Fibroblast of skin of back (primary cell): Measurements from ENCODE around the gene COTL1.
"Not testable (repeated sequence)": the region's sequence is repeated elsewhere in the genome, so short reads cannot be mapped to it uniquely, and the experiment has no call there.

Experiments used
- DNase-seq: peaks from one replicate; pipeline ENCODE4 v3.0.0-alpha.2; 2013

Gene COTL1

GRCh38 chr16:84567286-84567962, 50.5 kb downstream of the COTL1 start:
- DNase-seq: no peak

DNA sequence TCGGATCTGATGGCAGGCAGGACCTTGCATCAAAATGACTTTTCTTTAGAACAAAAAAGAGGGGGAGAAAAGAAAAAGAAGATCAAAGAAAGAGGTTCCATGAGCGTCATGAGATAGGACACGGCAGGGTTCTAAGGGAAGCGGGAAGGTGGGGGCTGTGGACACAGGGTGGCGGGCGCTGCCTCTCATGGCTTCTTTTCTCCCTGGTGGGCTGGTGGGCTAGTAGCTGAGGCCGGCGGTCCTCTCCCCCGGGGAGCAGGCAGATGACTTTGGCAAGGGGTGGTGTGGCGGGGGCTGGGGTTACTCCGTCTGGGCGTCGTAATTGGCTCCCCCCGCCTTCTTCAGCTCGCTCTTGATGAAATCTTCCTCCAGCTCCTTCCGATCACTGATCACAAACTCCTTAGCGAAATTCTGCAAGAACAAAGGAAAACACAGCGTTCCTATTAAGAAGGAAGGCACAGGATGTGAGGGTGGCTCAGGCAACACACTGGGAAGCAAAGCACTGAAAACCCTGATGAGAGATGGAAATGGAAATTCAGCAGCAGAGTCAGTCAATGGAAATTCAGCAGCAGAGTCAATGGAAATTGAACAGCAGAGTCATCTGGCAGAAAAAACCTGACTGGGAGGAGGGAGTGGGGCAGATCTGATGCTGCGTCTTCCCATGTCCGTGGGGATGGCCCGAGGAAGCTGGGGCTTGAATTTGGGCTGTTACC, 51.2 kb downstream of the COTL1 start:
- DNase-seq: no peak

DNA sequence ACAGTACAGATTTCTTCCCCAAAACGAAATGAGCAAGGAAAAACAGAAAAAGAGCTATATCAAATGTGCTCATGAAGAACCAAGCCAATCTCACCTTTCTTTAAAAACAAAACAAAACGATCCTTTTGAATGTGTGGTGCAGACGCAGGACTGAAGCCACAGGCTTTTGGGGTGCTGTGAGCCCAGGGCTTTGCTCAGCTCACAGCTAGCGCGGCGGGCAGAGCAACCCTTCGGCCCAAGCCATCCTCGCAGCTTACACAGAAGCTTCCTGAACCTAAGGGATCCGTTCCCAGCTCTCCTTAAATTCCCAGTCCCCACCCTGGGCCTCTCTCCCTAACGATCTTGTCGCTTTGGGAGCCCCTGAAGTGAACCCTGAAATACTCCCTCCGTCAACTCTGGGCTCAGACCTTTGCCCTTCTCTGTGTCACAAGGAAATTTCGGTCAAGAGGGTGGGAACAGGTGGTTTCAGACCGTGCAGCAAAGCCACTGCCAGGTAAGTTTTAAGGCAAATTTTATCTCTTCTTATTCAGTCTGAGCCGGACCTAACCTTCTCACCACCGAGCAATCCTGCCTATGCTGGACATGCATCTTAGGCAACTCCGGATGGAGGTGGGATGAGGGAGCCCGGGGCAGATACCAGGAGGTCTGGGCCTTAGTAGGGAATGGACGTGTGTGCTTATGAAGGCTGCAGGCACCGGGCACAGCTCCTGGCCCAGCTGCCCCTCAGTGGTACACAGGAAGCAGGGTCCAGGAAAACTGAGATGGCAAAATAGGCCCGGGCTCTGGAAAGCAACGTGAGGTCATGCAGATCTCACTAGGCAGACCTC, 52.0 kb downstream of the COTL1 start:
- no peak for DNase-seq

DNA sequence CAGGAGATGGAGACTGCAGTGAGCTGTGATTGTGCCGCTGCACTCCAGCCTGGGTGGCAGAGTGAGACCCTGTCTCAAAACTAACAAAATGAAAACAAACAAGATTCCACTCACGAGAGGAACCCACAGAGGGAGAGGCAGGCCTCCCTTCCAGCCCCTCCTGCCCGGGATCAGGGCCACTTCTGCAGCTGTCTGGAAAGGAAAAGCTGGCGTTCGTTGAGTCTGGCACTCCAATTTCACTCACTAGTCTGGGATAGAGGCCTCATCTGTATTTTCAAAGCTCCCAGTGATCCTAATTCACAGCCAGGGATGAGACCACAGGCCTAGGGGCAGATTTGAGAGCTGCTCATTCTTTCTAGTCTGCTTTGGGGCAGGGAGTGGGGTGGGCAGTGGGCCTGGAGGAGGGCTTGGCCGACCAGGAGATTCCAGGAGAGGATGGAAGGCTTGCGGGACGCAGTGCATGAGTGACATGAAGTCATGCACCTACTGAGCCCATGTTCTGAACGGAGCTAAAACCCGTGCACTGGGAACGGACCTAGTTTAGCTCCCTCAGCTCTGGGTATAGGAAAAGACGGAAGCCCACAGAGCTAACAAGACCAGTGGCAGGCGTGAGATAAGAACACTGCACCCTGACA, 54.0 kb downstream of the COTL1 start:
- no peak for DNase-seq

- DNase-seq: no peak
Observed at GRCh38 chr16:84563064-84563715, 54.7 kb downstream of the COTL1 start.

DNA sequence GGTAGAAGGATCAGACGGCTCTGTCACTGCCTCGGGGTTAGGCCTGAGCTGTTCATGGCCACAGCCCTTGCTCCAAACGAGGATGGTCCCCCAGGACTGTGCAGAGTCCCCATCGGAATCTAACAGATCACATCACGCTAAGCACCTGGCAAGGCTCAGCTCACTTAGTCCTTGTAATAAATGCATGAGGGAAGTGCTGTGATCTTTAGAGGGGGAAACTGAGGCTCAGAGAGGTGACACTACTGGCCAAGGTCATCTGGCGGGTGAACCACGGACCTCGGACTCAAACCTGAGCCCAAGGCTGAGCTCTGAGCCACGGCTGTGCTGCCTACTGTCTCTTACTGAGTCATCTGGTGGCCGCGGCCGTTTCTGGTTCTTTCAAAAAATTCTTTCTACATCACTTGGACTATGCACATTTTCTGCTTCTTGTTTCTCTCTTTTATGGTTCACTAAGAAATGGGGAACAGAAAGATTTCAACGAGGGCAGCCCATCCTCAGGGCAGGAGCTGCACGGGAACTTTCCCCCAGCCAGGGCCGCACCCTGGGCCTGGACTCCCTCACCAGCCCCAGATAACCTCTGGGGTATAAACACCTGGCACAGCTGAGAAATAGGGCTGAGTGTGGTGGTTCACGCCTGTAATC, 55.6 kb downstream of the COTL1 start:
- DNase-seq: no peak

DNA sequence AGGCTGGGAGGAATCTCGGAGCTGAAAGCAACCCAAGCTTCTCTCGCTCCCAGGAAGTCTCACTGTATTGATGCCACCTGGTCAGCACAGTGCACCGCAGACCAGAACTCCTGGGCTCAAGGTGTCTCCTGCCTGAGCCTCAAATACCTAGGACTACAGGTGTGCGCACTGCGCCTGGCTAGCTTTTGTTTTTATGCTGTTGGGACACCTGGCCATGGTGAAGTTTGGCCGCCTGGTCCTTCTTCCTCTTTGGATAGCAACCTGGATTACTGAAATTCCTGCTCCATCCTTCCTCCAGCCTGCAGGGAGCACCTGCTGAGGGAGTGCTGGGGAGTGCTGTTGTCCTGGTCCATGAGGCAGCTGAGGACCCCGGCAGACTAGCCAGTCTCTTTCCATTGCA, 56.6 kb downstream of the COTL1 start:
- no peak for DNase-seq

GRCh38 chr16:84560269-84560668, 57.6 kb downstream of the COTL1 start:
- DNase-seq: no peak

DNA sequence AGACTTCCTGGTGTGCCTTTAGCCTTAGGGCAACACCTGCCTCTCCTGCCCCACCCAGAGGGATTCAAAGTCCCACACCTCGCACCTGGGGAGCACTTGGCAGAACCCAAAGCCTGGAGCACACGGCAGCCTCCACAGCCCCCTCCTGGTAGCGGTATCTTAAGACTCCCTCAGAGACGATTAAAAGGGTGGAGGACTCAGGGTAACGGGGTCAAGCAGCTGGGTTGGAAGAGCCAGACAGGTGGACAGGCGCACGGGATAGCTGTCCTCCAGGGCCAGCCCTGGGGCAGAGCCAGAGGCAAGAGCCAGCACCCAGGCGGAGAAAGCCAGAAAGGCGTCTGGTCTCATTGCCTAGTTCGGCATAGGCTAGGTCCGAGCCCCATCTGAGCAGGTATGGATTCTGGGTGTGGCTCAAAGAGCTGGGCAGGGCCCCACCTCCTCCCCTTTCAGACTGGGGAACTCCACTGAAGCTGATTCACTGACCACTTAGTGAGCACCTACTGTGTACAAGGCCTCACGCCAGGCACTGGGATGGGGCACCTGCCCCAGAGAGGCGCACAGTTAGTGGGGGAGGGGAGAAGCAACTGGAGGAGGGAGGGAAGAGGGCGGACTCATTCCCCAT, 58.5 kb downstream of the COTL1 start:
- DNase-seq: no peak

- not testable (repeated sequence) for DNase-seq
Observed at GRCh38 chr16:84558850-84559249, 59.0 kb downstream of the COTL1 start.

GRCh38 chr16:84557504-84557903, 60.4 kb downstream of the COTL1 start:
- peak; percentile 18 for DNase-seq

DNA sequence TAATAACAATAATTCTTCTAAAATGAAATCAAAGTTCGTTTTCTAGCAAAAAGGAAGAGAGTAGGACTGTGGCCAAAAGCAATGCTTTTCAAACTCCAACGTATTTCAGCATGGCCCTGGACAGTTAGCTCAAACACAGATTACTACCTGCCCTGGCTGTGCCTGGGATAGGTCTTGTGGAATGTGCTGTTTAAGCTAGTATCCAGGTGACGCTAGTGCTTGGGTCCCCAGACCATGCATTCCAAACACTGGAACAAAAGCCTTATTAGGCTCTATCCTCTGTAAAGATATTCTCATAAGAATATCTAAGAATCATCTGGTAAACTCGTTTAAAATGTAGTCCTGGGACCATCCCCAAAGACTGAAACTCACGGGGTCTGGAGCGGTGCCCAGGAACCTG, 60.8 kb downstream of the COTL1 start:
- DNase-seq: no peak

DNA sequence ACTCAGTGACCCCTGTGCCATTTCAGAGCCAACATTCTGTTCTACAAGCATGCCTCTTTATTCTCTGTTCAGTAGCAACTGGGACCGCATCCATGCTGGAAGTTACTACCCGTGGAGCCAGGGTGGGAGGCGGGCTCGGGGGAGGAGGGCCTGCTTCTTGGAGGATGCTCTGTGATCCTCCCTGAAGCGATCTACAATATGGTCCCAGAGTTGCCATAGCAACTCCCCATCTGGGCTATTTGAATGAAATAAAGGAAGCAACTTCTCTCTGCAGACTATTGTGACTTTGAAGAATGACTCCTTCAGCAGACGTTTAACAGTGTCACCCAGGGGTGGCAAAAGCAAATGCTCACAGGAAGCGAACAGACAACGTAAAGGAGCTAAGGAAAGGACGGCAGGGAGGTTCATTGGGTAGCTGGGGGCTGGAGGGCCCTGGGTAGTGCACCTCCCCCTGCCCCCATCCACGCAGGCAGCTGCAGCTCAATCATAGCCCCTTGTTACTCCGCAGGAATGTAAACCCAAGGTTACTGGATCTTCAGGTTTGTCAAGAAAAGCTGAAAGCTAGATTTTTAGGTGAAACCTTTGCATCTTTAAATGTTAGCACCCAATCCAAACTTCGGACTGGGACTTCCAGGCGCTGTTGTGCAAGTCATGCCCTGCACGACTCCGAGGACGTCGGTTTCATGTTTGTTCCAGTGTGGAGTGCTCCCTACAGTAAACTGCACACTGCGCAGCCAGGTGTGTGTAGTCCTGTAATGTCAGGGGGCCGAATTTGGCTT, 62.3 kb downstream of the COTL1 start:
- DNase-seq: no peak

GRCh38 chr16:84554627-84555328, 63.1 kb downstream of the COTL1 start:
- DNase-seq: no peak

GRCh38 chr16:84553873-84554399, 63.9 kb downstream of the COTL1 start:
- no peak for DNase-seq

GRCh38 chr16:84552135-84552534, 65.7 kb downstream of the COTL1 start:
- DNase-seq: no peak

DNA sequence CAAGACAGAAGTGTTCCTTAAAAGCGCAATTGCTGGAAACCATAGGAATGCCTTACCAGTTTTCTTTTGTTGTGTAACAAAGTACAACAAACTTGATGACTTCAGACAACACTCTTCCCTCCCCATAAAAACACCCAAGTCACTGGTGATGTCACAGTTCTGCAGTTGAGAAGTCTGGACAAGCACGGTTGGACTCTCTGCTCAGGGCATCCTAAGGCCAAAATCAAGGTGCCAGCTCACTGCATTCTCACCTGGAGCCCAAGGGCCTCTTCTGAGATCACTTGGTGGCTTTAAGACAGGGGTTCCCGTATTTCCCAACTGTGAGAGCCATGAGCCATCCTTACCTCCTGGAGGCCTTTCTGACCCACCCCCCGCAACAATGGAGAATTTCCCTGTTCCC, 67.8 kb downstream of the COTL1 start:
- no peak for DNase-seq

DNA sequence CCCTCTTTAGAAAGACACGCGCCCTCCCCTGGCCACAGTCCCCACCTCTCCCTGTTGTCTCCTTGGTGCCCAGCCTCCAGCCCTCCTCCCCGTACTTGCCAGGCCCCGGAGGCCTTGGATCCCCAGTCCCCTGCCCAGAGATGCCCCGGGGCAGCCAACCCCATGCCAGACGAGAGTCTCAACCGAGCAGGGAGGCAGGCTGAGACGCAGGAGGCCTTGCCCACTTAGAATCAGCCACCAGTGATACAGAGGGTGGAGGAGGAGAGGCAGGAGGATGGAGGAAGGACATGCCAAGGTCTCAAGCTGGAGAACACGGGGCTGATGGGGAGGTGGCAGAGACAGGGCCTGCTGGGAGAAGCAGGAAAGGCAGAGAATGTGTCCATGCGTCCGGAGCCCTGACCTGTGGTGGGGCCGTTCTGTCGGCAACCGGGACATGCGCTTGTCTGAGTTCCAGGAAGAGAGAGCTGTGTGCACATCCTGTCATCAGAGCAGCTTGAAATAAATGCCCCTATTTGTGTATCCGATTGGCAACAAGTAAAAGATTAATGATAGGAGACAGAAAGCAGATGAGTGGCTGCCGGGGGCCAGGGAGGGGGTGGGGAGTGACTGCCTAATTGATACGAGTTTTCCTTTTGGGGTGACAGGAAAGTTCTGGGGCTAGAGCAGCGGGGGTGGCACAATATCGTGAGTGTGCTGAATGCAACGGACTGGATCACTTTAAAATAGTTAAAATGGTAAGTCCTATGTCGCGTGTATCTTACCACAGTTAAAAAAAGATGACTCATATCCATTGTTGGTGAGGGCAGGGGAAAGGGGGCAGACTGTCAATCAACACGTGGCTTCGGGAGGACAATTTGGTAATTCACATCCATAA, 68.7 kb downstream of the COTL1 start:
- no peak for DNase-seq

DNA sequence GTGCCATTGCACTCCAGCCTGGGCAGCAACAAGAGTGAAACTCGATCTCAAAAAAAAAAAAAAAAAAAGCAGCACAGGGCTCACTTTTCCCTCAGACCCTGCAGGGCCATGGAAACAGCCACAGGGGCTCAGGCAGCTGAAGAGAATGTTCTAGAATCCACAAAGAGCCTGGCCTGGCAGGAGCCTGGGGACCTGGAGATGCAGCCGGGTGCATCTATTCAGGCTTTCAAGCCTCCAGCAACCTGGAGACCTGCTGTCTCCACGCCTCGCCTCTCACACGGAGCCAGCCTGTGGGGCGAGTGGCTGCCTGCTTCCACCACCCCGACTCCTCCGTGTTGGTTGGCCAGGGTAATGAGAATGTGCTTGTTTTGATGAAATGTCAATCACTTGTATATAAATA, 69.4 kb downstream of the COTL1 start:
- DNase-seq: no peak
